HCT116 (cell line): ENCODE data around the gene SDK2. TPM values are rescaled to one million over a fixed set of nuclear protein-coding genes. Genes with fewer than 3 reads are reported as not detected.

Source experiments
- ATAC-seq: fragments of 200-7000 bp; cut with Tn5 transposase; 2 replicates; pipeline ENCODE4 v1.9.1; 2020; ENCODE audit warnings: mild to moderate bottlenecking, moderate library complexity
- BruUV-seq: library from RNA; stranded (reverse); fragments of 400-500 nt; replicated peaks from 2 replicates; lab custom pipeline; 2021; lab: Mats Ljungman, UMichigan
- CTCF ChIA-PET: fragments of 300-600 bp; sonication (Branson Sonifier 250); formaldehyde crosslinking; loops from one replicate; lab custom pipeline; 2021; ENCODE audit warnings: antibody characterized with exemption; lab: Charles Lee
- POLR2A ChIA-PET: fragments of 300-600, 350-600 bp; sonication (Branson Sonifier 250); formaldehyde crosslinking; loops from one replicate; lab custom pipeline; 2021; ENCODE audit warnings: antibody characterized with exemption; lab: Charles Lee
- RAD21 ChIA-PET, 2 experiments: fragments of 300-600 bp; sonication (Branson Sonifier 250); formaldehyde crosslinking; loops; one replicate each; lab custom pipeline; 2023; ENCODE audit warnings: low total read pairs in 2 of 2; ENCODE audit not compliant: uncharacterized antibody in 2 of 2, unreplicated experiment in 2 of 2, low non-redundant PET in 1 of 2; lab: Charles Lee
- DNase-seq: peaks from one replicate; pipeline ENCODE4 v3.0.0-alpha.2; 2010; ENCODE audit warnings: low read depth, low spot score
- H2AFZ ChIP-seq: fragments of 200-600 bp; shearing (Covaris generic), sonication (generic); 2 replicates; pipeline ENCODE4 v1.6.1; 2017; ENCODE audit warnings: low read depth, mixed run types, mixed read lengths, antibody characterized with exemption, low read length; ENCODE audit not compliant: poor library complexity, severe bottlenecking
- H3K27ac ChIP-seq: 2 replicates; pipeline ENCODE4 v1.5.1; 2012; ENCODE audit warnings: low read depth, low read length
- H3K27me3 ChIP-seq: fragments of 200-600 bp; sonication (generic); 2 replicates; pipeline ENCODE4 v1.6.1; 2016; ENCODE audit warnings: mixed run types, low read length, mixed read lengths; ENCODE audit not compliant: insufficient read depth
- H3K36me3 ChIP-seq, 2 experiments: fragments of 200-500 bp in 1 of 2; fragments of 200-600 bp in 1 of 2; sonication (Bioruptor generic) in 1 of 2; sonication (generic) in 1 of 2; 2 replicates each; pipeline versions ENCODE4 v1.5.1 to v1.6.1; 2014 to 2016; ENCODE audit warnings: low read length in 2 of 2, inconsistent platforms in 1 of 2, mixed read lengths in 1 of 2, mixed run types in 1 of 2; ENCODE audit not compliant: insufficient read depth in 2 of 2, control insufficient read depth in 1 of 2
- H3K4me1 ChIP-seq, 2 experiments: fragments of 200-600 bp in 1 of 2; sonication (generic) in 1 of 2; 2 replicates each; pipeline versions ENCODE4 v1.5.1 to v1.6.1; 2012 to 2017; ENCODE audit warnings: low read length in 2 of 2, inconsistent platforms in 1 of 2, mild to moderate bottlenecking in 1 of 2, mixed read lengths in 1 of 2, mixed run types in 1 of 2, moderate library complexity in 1 of 2; ENCODE audit not compliant: insufficient read depth in 2 of 2, control insufficient read depth in 1 of 2
- H3K4me2 ChIP-seq: fragments of 200-600 bp; sonication (generic); 2 replicates; pipeline ENCODE4 v1.6.1; 2017; ENCODE audit warnings: mixed run types, low read length, mixed read lengths
- H3K4me3 ChIP-seq, 2 experiments: fragments of 200-600 bp in 1 of 2; sonication (generic) in 1 of 2; replicated peaks in 1 of 2; 2 replicates each; pipeline ENCODE4 v1.5.1; 2011 to 2016; ENCODE audit warnings: low read length in 2 of 2, control low read depth in 1 of 2, low read depth in 1 of 2, mild to moderate bottlenecking in 1 of 2, mixed read lengths in 1 of 2, mixed run types in 1 of 2
- H3K79me2 ChIP-seq: fragments of 200-600 bp; sonication (generic); 2 replicates; pipeline ENCODE4 v1.6.1; 2017; ENCODE audit warnings: mild to moderate bottlenecking, mixed run types, low read length, moderate library complexity, mixed read lengths; ENCODE audit not compliant: insufficient read depth
- H3K9ac ChIP-seq: fragments of 200-600 bp; sonication (generic); 2 replicates; pipeline ENCODE4 v1.6.1; 2016; ENCODE audit warnings: low read length, mixed read lengths
- H3K9me2 ChIP-seq: fragments of 200-600 bp; sonication (generic), shearing (Covaris generic); 2 replicates; pipeline ENCODE4 v1.6.1; 2017; ENCODE audit warnings: mixed run types, mild to moderate bottlenecking, moderate library complexity; ENCODE audit not compliant: insufficient read depth
- H3K9me3 ChIP-seq, 2 experiments: fragments of 200-500 bp in 1 of 2; fragments of 200-600 bp in 1 of 2; sonication (Bioruptor generic) in 1 of 2; sonication (generic) in 1 of 2; 2 replicates each; pipeline ENCODE4 v1.6.1; 2014 to 2017; ENCODE audit warnings: low read length in 2 of 2, mixed read lengths in 2 of 2, inconsistent platforms in 1 of 2, low read depth in 1 of 2, mild to moderate bottlenecking in 1 of 2, mixed run types in 1 of 2, moderate library complexity in 1 of 2; ENCODE audit not compliant: control insufficient read depth in 1 of 2, insufficient read depth in 1 of 2
- H4K20me1 ChIP-seq: fragments of 200-600 bp; sonication (generic), shearing (Covaris generic); 2 replicates; pipeline ENCODE4 v1.6.1; 2017; ENCODE audit warnings: mixed run types, mild to moderate bottlenecking, moderate library complexity; ENCODE audit not compliant: insufficient read depth
- CBX3 ChIP-seq: IDR thresholded peaks from 2 replicates; pipeline ENCODE4 v1.6.1; 2012; ENCODE audit warnings: low read depth
- EGR1 ChIP-seq: IDR thresholded peaks from 2 replicates; pipeline ENCODE4 v1.6.1; 2012; ENCODE audit warnings: low read depth
- EZH2 ChIP-seq: fragments of 200-600 bp; sonication (generic); IDR thresholded peaks from 2 replicates; pipeline ENCODE4 v1.6.1; 2017; ENCODE audit warnings: antibody characterized with exemption, mixed run types
- EZH2phosphoT487 ChIP-seq: fragments of 200-600 bp; IDR thresholded peaks from 2 replicates; pipeline ENCODE4 v1.6.1; 2018; ENCODE audit warnings: antibody characterized with exemption, borderline replicate concordance
- POLR2A ChIP-seq: IDR thresholded peaks from 2 replicates; pipeline ENCODE4 v1.7.0; 2011; ENCODE audit warnings: borderline replicate concordance; ENCODE audit not compliant: insufficient read depth, insufficient read length; ENCODE audit errors: extremely low read depth
- POLR2AphosphoS5 ChIP-seq: IDR thresholded peaks from 2 replicates; pipeline ENCODE4 v1.6.1; 2011; ENCODE audit warnings: mild to moderate bottlenecking, low read depth, low read length, moderate library complexity
- RAD21 ChIP-seq: IDR thresholded peaks from 2 replicates; pipeline ENCODE4 v1.6.1; 2012; ENCODE audit warnings: low read depth, mild to moderate bottlenecking
- SIN3A ChIP-seq: IDR thresholded peaks from 2 replicates; pipeline ENCODE4 v1.6.1; 2012; ENCODE audit warnings: low read depth
- TCF7L2 ChIP-seq: IDR thresholded peaks from 2 replicates; pipeline ENCODE4 v1.7.0; 2011; ENCODE audit warnings: borderline replicate concordance, inconsistent platforms; ENCODE audit not compliant: insufficient read depth, insufficient read length; ENCODE audit errors: extremely low read depth
- YY1 ChIP-seq: IDR thresholded peaks from 2 replicates; pipeline ENCODE4 v1.6.1; 2011; ENCODE audit warnings: low read length, low read depth, moderate library complexity, mild to moderate bottlenecking; ENCODE audit not compliant: insufficient replicate concordance; ENCODE audit errors: extremely low read depth
- ZBTB33 ChIP-seq: IDR thresholded peaks from 2 replicates; pipeline ENCODE4 v1.6.1; 2011; ENCODE audit warnings: mild to moderate bottlenecking, low read length, moderate library complexity; ENCODE audit not compliant: insufficient replicate concordance; ENCODE audit errors: extremely low read depth
- ZFX ChIP-seq: fragments of 450-650 bp; IDR thresholded peaks from 2 replicates; pipeline ENCODE4 v1.6.1; 2017
- ZNF274 ChIP-seq: fragments of 200-500 bp; sonication (Bioruptor generic); IDR thresholded peaks from 2 replicates; pipeline ENCODE4 v1.6.1; 2014; ENCODE audit warnings: mild to moderate bottlenecking, low read depth, low read length, inconsistent platforms
- intact Hi-C: fragments of 100-400 bp; cut with micrococcal nuclease; formaldehyde crosslinking; loops from 2 replicates; pipeline ENCODE4 v1.10.0; 2022
- total RNA-seq: library from RNA; stranded (reverse); gene quantifications from one replicate; pipeline ENCODE4 v1.2.1, GENCODE V29; 2021; ENCODE audit not compliant: unreplicated experiment
- TF ChIP-seq, protein P1 (sequence below): IDR thresholded peaks from 2 replicates; pipeline ENCODE4 v1.6.1; 2012
- TF ChIP-seq, protein P2 (sequence below): IDR thresholded peaks from 2 replicates; pipeline ENCODE4 v1.6.1; 2012; ENCODE audit warnings: low read depth

SDK2 gene
- total RNA-seq, 1 experiment from 2014 or later: 0.10 TPM

DNA sequence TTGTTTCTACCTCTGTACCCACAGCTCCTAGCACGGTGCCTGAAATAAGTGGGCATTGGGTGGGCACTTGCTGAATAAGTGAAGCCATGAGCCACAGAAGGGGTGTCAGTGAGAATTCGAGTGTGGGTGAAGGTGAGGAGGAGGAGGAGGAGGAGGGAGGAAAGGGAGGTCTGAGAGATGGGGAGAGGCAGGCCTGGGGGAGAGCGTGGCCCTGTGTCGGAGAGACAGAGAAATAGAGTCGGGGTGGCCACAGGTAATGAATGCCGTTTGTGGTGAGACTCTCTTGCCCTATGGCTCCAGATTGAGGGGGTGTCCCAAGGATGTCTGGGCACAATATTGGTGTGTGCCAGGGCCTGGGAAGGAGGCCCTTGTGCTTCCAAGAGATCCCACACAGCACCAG is 49.2 kb downstream of the SDK2 start (continued):
- TF ChIP-seq CBX3: no peak
- TF ChIP-seq SIN3A: no peak
- no peak for TF ChIP-seq POLR2A
- TF ChIP-seq, protein P1, sequence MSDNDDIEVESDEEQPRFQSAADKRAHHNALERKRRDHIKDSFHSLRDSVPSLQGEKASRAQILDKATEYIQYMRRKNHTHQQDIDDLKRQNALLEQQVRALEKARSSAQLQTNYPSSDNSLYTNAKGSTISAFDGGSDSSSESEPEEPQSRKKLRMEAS: no peak
- TF ChIP-seq EZH2: no peak
- TF ChIP-seq RAD21: no peak

DNA sequence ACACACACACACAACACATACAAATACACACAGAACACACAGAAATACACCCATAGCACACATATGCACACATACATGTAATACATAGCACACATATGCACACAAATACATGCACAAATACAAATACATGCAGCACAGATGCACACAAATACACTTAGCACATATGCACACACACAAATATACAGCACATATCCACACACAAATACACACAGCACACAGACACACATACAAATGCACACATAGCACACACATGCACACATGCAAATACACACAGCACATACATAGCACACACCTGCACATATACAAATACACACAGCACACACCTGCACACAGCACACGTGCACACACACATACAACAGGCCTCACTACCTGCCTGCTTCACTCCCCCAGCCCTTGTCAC is 49.6 kb downstream of the SDK2 start:
- ATAC-seq (no peak), DNase-seq (no peak)
- BruUV-seq: no TSS peak
- RAD21 ChIA-PET: no interaction called here
- Histone ChIP-seq H2AFZ (no peak overlapping the region), H3K27me3 (no peaks in the 10 kb centered on the region; the same call in 1 of the 2 replicates), H4K20me1 (no peaks in the 10 kb centered on the region), H3K4me2 (no peak overlapping the region), H3K4me1 (no peaks in the 10 kb centered on the region), H3K36me3 (no peaks in the 10 kb centered on the region), H3K79me2 (no peaks in the 10 kb centered on the region), H3K9me3 (no peaks in the 10 kb centered on the region), H3K27ac (no peak overlapping the region), H3K9ac (no peak overlapping the region), H3K9me2 (no peaks in the 10 kb centered on the region), H3K4me3 (no peak overlapping the region)
- intact Hi-C loops: loop anchor here (10.0 kb wide), 2 partner anchors 120 to 400 kb away; no protein-coding TSS in a partner anchor
- CTCF ChIA-PET: no interaction called here
- POLR2A ChIA-PET: no interaction called here
- no peak for TF ChIP-seq CBX3
- TF ChIP-seq, protein P2, sequence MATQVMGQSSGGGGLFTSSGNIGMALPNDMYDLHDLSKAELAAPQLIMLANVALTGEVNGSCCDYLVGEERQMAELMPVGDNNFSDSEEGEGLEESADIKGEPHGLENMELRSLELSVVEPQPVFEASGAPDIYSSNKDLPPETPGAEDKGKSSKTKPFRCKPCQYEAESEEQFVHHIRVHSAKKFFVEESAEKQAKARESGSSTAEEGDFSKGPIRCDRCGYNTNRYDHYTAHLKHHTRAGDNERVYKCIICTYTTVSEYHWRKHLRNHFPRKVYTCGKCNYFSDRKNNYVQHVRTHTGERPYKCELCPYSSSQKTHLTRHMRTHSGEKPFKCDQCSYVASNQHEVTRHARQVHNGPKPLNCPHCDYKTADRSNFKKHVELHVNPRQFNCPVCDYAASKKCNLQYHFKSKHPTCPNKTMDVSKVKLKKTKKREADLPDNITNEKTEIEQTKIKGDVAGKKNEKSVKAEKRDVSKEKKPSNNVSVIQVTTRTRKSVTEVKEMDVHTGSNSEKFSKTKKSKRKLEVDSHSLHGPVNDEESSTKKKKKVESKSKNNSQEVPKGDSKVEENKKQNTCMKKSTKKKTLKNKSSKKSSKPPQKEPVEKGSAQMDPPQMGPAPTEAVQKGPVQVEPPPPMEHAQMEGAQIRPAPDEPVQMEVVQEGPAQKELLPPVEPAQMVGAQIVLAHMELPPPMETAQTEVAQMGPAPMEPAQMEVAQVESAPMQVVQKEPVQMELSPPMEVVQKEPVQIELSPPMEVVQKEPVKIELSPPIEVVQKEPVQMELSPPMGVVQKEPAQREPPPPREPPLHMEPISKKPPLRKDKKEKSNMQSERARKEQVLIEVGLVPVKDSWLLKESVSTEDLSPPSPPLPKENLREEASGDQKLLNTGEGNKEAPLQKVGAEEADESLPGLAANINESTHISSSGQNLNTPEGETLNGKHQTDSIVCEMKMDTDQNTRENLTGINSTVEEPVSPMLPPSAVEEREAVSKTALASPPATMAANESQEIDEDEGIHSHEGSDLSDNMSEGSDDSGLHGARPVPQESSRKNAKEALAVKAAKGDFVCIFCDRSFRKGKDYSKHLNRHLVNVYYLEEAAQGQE: no peak
- no peak for TF ChIP-seq EZH2phosphoT487
- TF ChIP-seq EGR1: no peak
- TF ChIP-seq POLR2AphosphoS5: no peak
- no peak for TF ChIP-seq POLR2A
- TF ChIP-seq ZBTB33: no peak
- TF ChIP-seq ZNF274: no peak
- TF ChIP-seq SIN3A: no peak
- no peak for TF ChIP-seq ZFX
- TF ChIP-seq TCF7L2: no peak
- TF ChIP-seq YY1: no peak
- TF ChIP-seq EZH2: no peak
